WTC11 (cell line): ENCODE measurements around the gene CST9.

Experiments
- ATF2 ChIP-seq: sonication (generic); formaldehyde crosslinking; IDR thresholded peaks from 2 replicates; pipeline ENCODE4 v1.8.1; 2022; ENCODE audit warnings: low read depth, missing genetic modification reagents, borderline replicate concordance
- CREM ChIP-seq: sonication (generic); formaldehyde crosslinking; IDR thresholded peaks from 2 replicates; pipeline ENCODE4 v1.8.1; 2022; ENCODE audit warnings: mild to moderate bottlenecking, missing genetic modification reagents, moderate library complexity
- CTCF ChIP-seq: fragments of 200-600 bp; IDR thresholded peaks from 2 replicates; pipeline ENCODE4 v1.8.0; 2022; ENCODE audit warnings: antibody characterized with exemption
- E2F4 ChIP-seq: sonication (generic); formaldehyde crosslinking; IDR thresholded peaks from 2 replicates; pipeline ENCODE4 v1.8.1; 2022; ENCODE audit warnings: low read depth, mild to moderate bottlenecking, moderate library complexity, missing genetic modification reagents, borderline replicate concordance
- FOXK1 ChIP-seq: sonication (generic); formaldehyde crosslinking; IDR thresholded peaks from 2 replicates; pipeline ENCODE4 v1.8.0; 2022; ENCODE audit warnings: mild to moderate bottlenecking, moderate library complexity, missing genetic modification reagents
- FOXP4 ChIP-seq: sonication (generic); formaldehyde crosslinking; IDR thresholded peaks from 2 replicates; pipeline ENCODE4 v1.8.0; 2022; ENCODE audit warnings: mild to moderate bottlenecking, missing genetic modification reagents
- IRF1 ChIP-seq: sonication (generic); formaldehyde crosslinking; IDR thresholded peaks from 2 replicates; pipeline ENCODE4 v1.8.0; 2023; ENCODE audit warnings: missing genetic modification reagents
- MAX ChIP-seq: sonication (generic); formaldehyde crosslinking; IDR thresholded peaks from 2 replicates; pipeline ENCODE4 v1.8.0; 2022; ENCODE audit warnings: mild to moderate bottlenecking, missing genetic modification reagents
- USF1 ChIP-seq: sonication (generic); formaldehyde crosslinking; IDR thresholded peaks from 2 replicates; pipeline ENCODE4 v1.8.0; 2022; ENCODE audit warnings: mild to moderate bottlenecking, missing genetic modification reagents

GRCh38 chr20:23587631-23588030 is 18.1 kb downstream of the CST9 start:
- TF ChIP-seq CTCF: no peak
- TF ChIP-seq ATF2: no peak
- TF ChIP-seq MAX (CRISPR knock-in tag): no peak
- no peak for TF ChIP-seq E2F4
- no peak for TF ChIP-seq IRF1 (CRISPR knock-in tag)
- TF ChIP-seq FOXP4: no peak
- TF ChIP-seq CREM: no peak
- TF ChIP-seq FOXK1: no peak
- no peak for TF ChIP-seq USF1 (CRISPR knock-in tag)
